B cell (primary cell): ENCODE measurements around the gene OSBP2. TPM values are rescaled to one million over a fixed set of nuclear protein-coding genes. Genes with fewer than 3 reads are reported as not detected.

Source experiments
- ATAC-seq: fragments of 200-7000 bp; cut with Tn5 transposase; one replicate; pipeline ENCODE4 v1.10.0; 2021; ENCODE audit warnings: low read depth, mild to moderate bottlenecking, moderate number of reproducible peaks, moderate library complexity
- CTCF ChIA-PET: fragments of 350-600 bp; sonication (Branson Sonifier 250); formaldehyde crosslinking; loops from one replicate; lab custom pipeline; 2021; ENCODE audit warnings: antibody characterized with exemption, inconsistent platforms; lab: Charles Lee
- POLR2A ChIA-PET: fragments of 350-600 bp; sonication (Branson Sonifier 250); formaldehyde crosslinking; loops from one replicate; lab custom pipeline; 2021; ENCODE audit warnings: antibody characterized with exemption; lab: Charles Lee
- DNase-seq: peaks from one replicate; pipeline ENCODE4 v3.0.0; 2013
- H2AFZ ChIP-seq: 2 replicates; pipeline ENCODE4 v1.6.1; 2012; ENCODE audit warnings: mild to moderate bottlenecking, low read depth, low read length; ENCODE audit not compliant: insufficient read depth, poor library complexity, severe bottlenecking
- H3K27ac ChIP-seq, 2 donors: 1 replicate in 1 of 2; 2 replicates in 1 of 2; pipeline ENCODE4 v1.5.1; 2012 to 2013; ENCODE audit warnings: low read length in 2 of 2, mild to moderate bottlenecking in 2 of 2, moderate library complexity in 1 of 2
- H3K27me3 ChIP-seq, 4 experiments: fragments of 200-600 bp in 1 of 4; sonication (generic) in 1 of 4; replicated peaks in 1 of 4; 1 replicate in 2 of 4; 2 replicates in 2 of 4; pipeline versions ENCODE4 v1.6.1 to v1.7.0; 2013 to 2016; ENCODE audit warnings: low read length in 3 of 4, mild to moderate bottlenecking in 2 of 4, mixed read lengths in 1 of 4, moderate library complexity in 1 of 4; ENCODE audit not compliant: insufficient read depth in 4 of 4, control insufficient read depth in 3 of 4; ENCODE audit errors: control extremely low read depth in 1 of 4
- H3K36me3 ChIP-seq, 2 experiments: replicated peaks in 1 of 2; 1 replicate in 1 of 2; 2 replicates in 1 of 2; pipeline versions ENCODE4 v1.6.1 to v1.7.1; 2013; ENCODE audit warnings: low read length in 1 of 2; ENCODE audit not compliant: insufficient read depth in 2 of 2, control insufficient read depth in 1 of 2; ENCODE audit errors: control extremely low read depth in 1 of 2, extremely low read depth in 1 of 2
- H3K4me1 ChIP-seq, 2 donors: fragments of 200-600 bp in 1 of 2; sonication (generic) in 1 of 2; 1 replicate in 1 of 2; 2 replicates in 1 of 2; pipeline versions ENCODE4 v1.5.1 to v1.6.1; 2013 to 2017; ENCODE audit warnings: low read length in 2 of 2; ENCODE audit not compliant: control insufficient read depth in 2 of 2, insufficient read depth in 2 of 2
- H3K4me2 ChIP-seq: replicated peaks from 2 replicates; pipeline ENCODE3; 2012; ENCODE audit warnings: mild to moderate bottlenecking, low read depth, low read length; ENCODE audit not compliant: poor library complexity, severe bottlenecking
- H3K4me3 ChIP-seq, 5 experiments: fragments of 200-600 bp in 1 of 5; sonication (generic) in 1 of 5; 1 replicate in 3 of 5; 2 replicates in 2 of 5; pipeline versions ENCODE4 v1.5.1 to v1.7.0; 2011 to 2016; ENCODE audit warnings: low read length in 4 of 5, mild to moderate bottlenecking in 4 of 5, low read depth in 2 of 5, control low read depth in 1 of 5, moderate library complexity in 1 of 5; ENCODE audit not compliant: insufficient read depth in 1 of 5; ENCODE audit errors: control extremely low read depth in 1 of 5, extremely low read depth in 1 of 5
- H3K79me2 ChIP-seq: fragments of 200-600 bp; sonication (generic); one replicate; pipeline ENCODE4 v1.6.0; 2016; ENCODE audit warnings: low read length; ENCODE audit not compliant: control insufficient read depth, insufficient read depth
- H3K9ac ChIP-seq: fragments of 200-600 bp; sonication (generic); 2 replicates; pipeline ENCODE4 v1.6.1; 2017; ENCODE audit warnings: mild to moderate bottlenecking, low read length, moderate library complexity
- H3K9me3 ChIP-seq, 3 donors: one replicate each; pipeline versions ENCODE4 v1.6.1 to v1.7.1; 2013; ENCODE audit warnings: low read length in 2 of 3; ENCODE audit not compliant: control insufficient read depth in 2 of 3, insufficient read depth in 1 of 3; ENCODE audit errors: control extremely low read depth in 1 of 3
- H4K20me1 ChIP-seq: 2 replicates; pipeline ENCODE4 v1.6.0; 2012; ENCODE audit warnings: mild to moderate bottlenecking, low read length; ENCODE audit not compliant: insufficient read depth, control insufficient read depth, poor library complexity, severe bottlenecking
- H3K27ac Mint-ChIP-seq: one replicate; pipeline ENCODE4 v1.8.0; 2021; ENCODE audit warnings: mixed read lengths
- H3K27me3 Mint-ChIP-seq: one replicate; pipeline ENCODE4 v1.8.0; 2021; ENCODE audit warnings: mixed read lengths
- H3K4me1 Mint-ChIP-seq: one replicate; pipeline ENCODE4 v1.8.0; 2021; ENCODE audit warnings: mixed read lengths
- H3K4me3 Mint-ChIP-seq: one replicate; pipeline ENCODE4 v1.8.0; 2021; ENCODE audit warnings: mixed read lengths
- H3K9me3 Mint-ChIP-seq: one replicate; pipeline ENCODE4 v1.8.0; 2022; ENCODE audit warnings: mixed read lengths; ENCODE audit not compliant: insufficient read depth
- CTCF ChIP-seq: fragments of 200-600 bp; IDR thresholded peaks from one replicate; pipeline ENCODE4 v1.8.0; 2022; ENCODE audit warnings: antibody characterized with exemption, mild to moderate bottlenecking
- EZH2 ChIP-seq: IDR thresholded peaks from 2 replicates; pipeline ENCODE4 v1.6.1; 2012; ENCODE audit warnings: borderline replicate concordance, low read depth, mild to moderate bottlenecking, moderate library complexity, low read length; ENCODE audit not compliant: insufficient read depth, poor library complexity, severe bottlenecking
- WGBS: methylation state at CpG from one replicate; pipeline ENCODE4 v1.1.5; 2013; ENCODE audit warnings: missing lambda C conversion rate; ENCODE audit not compliant: insufficient coverage; 5-methylcytosine and 5-hydroxymethylcytosine counted together
- intact Hi-C: fragments of 100-400 bp; cut with micrococcal nuclease; formaldehyde crosslinking; loops from one replicate; pipeline ENCODE4 v1.10.0; 2022
- polyA plus RNA-seq: library from polyadenylated mRNA; depleted of rRNA; stranded (reverse); fragments of >200 nt; gene quantifications from 2 replicates; pipeline ENCODE4 v1.2.3, GENCODE V29; 2012
- total RNA-seq, 2 donors: library from RNA; stranded (reverse); fragments of 120-200 nt in 1 of 2; gene quantifications; 1 replicate in 1 of 2; 2 replicates in 1 of 2; pipeline versions ENCODE4 v1.2.3 to v1.2.4, GENCODE V29; 2013 to 2022

Gene OSBP2
- total and polyA plus RNA-seq, 2 donors (not counting 1 experiment from before 2014, with no cell fraction given): 0.10 to 1.0 TPM

DNA sequence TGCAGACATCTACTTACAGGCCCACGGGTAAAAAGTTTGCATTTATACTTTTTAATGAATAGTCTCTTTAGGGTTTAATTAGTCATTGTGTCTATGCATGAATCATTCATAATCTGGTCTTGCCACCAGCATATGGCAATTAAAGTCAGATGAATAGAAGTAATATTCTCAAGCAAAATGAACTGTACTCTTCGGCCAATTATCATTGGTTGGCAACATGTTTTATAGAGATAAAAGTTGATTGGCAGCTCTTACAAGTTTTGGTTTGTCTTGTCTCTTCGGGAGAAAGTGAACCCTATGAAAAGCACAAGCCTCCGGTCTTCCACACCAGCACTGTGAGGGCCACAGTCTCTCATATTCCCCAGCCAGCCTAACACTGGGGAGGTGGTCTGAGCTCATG is 97.8 kb downstream of the OSBP2 start:
- Mint-ChIP-seq H3K27ac (no peak overlapping the region), H3K4me3 (no peak overlapping the region), H3K27me3 (peaks cover 14% of the 10 kb centered on the region), H3K9me3 (no peaks in the 10 kb centered on the region), H3K4me1 (no peaks in the 10 kb centered on the region)
- no peaks in the 10 kb centered on the region for H3K36me3 ChIP-seq
- H3K27me3 ChIP-seq: no peaks in the 10 kb centered on the region
- H3K79me2 ChIP-seq: no peaks in the 10 kb centered on the region
- no peak for DNase-seq
- TF ChIP-seq EZH2 (no peak), CTCF (no peak)
- H3K9me3 ChIP-seq: peaks cover 0 to 3% (median 0%) of the 10 kb centered on the region in 3 donors
- no peaks in the 10 kb centered on the region for H3K4me1 ChIP-seq
- ChIA-PET POLR2A (no interaction called here), CTCF (no interaction called here)
- no peak overlapping the region for H3K4me3 ChIP-seq
- ATAC-seq: no peak
- no peak overlapping the region for H3K27ac ChIP-seq
- intact Hi-C loops: no loop called here
- no peak overlapping the region for H3K4me2 ChIP-seq
- H3K9ac ChIP-seq: no peak overlapping the region
- no peak overlapping the region for H2AFZ ChIP-seq
- 100% methylated on average over 2 of the region's 4 CpGs for WGBS
- no peaks in the 10 kb centered on the region for H4K20me1 ChIP-seq

GRCh38 chr22:30795118-30795517 is 100.4 kb downstream of the OSBP2 start:
- H3K4me2 ChIP-seq: no peak overlapping the region
- H4K20me1 ChIP-seq: no peaks in the 10 kb centered on the region
- H3K9ac ChIP-seq: no peak overlapping the region
- H3K27me3 ChIP-seq: peaks cover 0 to under 1% (median 0%) of the 10 kb centered on the region in 4 experiments
- no peaks in the 10 kb centered on the region for H3K4me1 Mint-ChIP-seq
- DNase-seq (no peak), ATAC-seq (no peak)
- 40% methylated on average over 1 of the region's 2 CpGs for WGBS
- intact Hi-C loops: no loop called here
- H3K9me3 Mint-ChIP-seq: no peaks in the 10 kb centered on the region
- H3K27me3 Mint-ChIP-seq: peaks cover 16% of the 10 kb centered on the region
- no peak overlapping the region for H3K4me3 Mint-ChIP-seq
- H3K4me1 ChIP-seq: no peaks in the 10 kb centered on the region
- H3K27ac Mint-ChIP-seq: no peak overlapping the region
- no peak overlapping the region for H3K4me3 ChIP-seq
- no peak for TF ChIP-seq CTCF
- no peak for TF ChIP-seq EZH2
- no peaks in the 10 kb centered on the region for H3K79me2 ChIP-seq
- POLR2A ChIA-PET: no interaction called here
- no peaks in the 10 kb centered on the region for H3K36me3 ChIP-seq
- no peak overlapping the region for H2AFZ ChIP-seq
- CTCF ChIA-PET: no interaction called here
- H3K27ac ChIP-seq: no peak overlapping the region
- H3K9me3 ChIP-seq: peaks cover 0 to 8% (median 0%) of the 10 kb centered on the region in 3 donors
